ENCODE results near the gene TM4SF1. TPM values are rescaled to one million over a fixed set of nuclear protein-coding genes. Genes with fewer than 3 reads are reported as not detected.

The TM4SF1 gene
- total and polyA plus RNA-seq, 2 experiments from 2014 or later = 0.10 to 0.74 TPM

DNA sequence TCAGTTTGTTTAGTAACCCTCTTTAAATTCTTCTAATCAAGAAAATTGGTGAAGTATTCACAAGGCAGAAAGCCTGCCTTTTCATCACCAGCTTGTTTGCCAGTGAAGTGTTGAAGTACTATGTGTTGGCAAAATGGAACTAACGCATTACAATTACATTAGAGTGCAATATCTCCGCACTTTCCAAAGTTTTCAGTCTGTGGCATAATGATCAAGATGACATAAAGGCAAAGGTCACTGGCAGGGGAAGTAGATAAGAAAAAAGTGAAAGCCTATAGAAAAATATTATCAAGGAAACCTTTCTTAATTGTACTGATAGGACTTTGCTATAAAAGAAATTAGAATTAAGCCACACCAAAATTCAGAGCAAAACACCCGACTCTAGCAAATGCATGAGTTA lies 25.0 kb upstream of the TM4SF1 start (continued):
- TF ChIP-seq, protein P1, sequence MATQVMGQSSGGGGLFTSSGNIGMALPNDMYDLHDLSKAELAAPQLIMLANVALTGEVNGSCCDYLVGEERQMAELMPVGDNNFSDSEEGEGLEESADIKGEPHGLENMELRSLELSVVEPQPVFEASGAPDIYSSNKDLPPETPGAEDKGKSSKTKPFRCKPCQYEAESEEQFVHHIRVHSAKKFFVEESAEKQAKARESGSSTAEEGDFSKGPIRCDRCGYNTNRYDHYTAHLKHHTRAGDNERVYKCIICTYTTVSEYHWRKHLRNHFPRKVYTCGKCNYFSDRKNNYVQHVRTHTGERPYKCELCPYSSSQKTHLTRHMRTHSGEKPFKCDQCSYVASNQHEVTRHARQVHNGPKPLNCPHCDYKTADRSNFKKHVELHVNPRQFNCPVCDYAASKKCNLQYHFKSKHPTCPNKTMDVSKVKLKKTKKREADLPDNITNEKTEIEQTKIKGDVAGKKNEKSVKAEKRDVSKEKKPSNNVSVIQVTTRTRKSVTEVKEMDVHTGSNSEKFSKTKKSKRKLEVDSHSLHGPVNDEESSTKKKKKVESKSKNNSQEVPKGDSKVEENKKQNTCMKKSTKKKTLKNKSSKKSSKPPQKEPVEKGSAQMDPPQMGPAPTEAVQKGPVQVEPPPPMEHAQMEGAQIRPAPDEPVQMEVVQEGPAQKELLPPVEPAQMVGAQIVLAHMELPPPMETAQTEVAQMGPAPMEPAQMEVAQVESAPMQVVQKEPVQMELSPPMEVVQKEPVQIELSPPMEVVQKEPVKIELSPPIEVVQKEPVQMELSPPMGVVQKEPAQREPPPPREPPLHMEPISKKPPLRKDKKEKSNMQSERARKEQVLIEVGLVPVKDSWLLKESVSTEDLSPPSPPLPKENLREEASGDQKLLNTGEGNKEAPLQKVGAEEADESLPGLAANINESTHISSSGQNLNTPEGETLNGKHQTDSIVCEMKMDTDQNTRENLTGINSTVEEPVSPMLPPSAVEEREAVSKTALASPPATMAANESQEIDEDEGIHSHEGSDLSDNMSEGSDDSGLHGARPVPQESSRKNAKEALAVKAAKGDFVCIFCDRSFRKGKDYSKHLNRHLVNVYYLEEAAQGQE (IDR thresholded peaks at IDR 0.05; ENCODE audit: unreplicated experiment) = no peak
- TF ChIP-seq, protein P2, sequence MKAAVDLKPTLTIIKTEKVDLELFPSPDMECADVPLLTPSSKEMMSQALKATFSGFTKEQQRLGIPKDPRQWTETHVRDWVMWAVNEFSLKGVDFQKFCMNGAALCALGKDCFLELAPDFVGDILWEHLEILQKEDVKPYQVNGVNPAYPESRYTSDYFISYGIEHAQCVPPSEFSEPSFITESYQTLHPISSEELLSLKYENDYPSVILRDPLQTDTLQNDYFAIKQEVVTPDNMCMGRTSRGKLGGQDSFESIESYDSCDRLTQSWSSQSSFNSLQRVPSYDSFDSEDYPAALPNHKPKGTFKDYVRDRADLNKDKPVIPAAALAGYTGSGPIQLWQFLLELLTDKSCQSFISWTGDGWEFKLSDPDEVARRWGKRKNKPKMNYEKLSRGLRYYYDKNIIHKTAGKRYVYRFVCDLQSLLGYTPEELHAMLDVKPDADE (IDR thresholded peaks at IDR 0.05) = no peak
- no peak for TF ChIP-seq EZH2phosphoT487 (IDR thresholded peaks at IDR 0.05; ENCODE audit: unreplicated experiment)
- no peak for TF ChIP-seq EZH2 (IDR thresholded peaks at IDR 0.05; ENCODE audit: low read depth, unreplicated experiment)

DNA sequence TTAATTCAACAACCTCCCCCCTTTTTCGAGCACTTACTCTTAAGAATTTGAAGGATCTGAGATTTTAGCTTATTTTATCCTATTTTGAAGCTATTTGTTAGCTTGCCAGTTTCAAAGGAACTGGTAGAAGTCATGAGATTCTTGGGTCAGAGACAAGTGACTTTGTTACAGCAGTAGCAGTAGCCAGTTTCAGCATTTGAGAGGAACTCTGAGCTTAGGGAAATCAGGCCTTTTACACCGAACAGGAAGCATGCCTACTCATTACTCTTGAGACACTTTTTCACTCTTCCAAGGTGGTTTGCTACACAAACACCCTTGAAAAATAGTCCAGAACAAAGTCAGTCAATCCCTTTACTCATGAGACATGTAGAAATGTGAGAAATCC lies 24.5 kb upstream of the TM4SF1 start:
- DNase-seq (ENCODE audit: low spot score) (no peak), ATAC-seq (no peak)
- no peaks in the 10 kb centered on the region for H3K9me2 ChIP-seq (ENCODE audit: insufficient read depth)
- no peak overlapping the region for H2AFZ ChIP-seq
- Mint-ChIP-seq H3K36me3 (ENCODE audit: low read depth) (no peaks in the 10 kb centered on the region), H3K4me1 (peaks cover 6% of the 10 kb centered on the region; the same call in 2 of the 3 replicates), H3K27me3 (ENCODE audit: insufficient read depth, low read depth, poor library complexity) (peaks cover 2% of the 10 kb centered on the region), H3K9me3 (no peaks in the 10 kb centered on the region), H3K27ac (no peak overlapping the region), H3K4me3 (no peak overlapping the region)
- no peaks in the 10 kb centered on the region for H3F3A ChIP-seq (replicated peaks; ENCODE audit: low read depth)
- no peaks in the 10 kb centered on the region for H3K4me1 ChIP-seq (ENCODE audit: insufficient read depth)
- TF ChIP-seq, protein P1 (IDR thresholded peaks at IDR 0.05; ENCODE audit: unreplicated experiment) = no peak
- TF ChIP-seq JUNB (IDR thresholded peaks at IDR 0.05; ENCODE audit: unreplicated experiment) (no peak), ZNF114 (CRISPR knock-in tag; IDR thresholded peaks at IDR 0.05) (no peak), EZH2phosphoT487 (IDR thresholded peaks at IDR 0.05; ENCODE audit: unreplicated experiment) (no peak), POLR2AphosphoS5 (IDR thresholded peaks at IDR 0.05; ENCODE audit: low read depth) (no peak), EZH2 (IDR thresholded peaks at IDR 0.05; ENCODE audit: low read depth, unreplicated experiment) (no peak)
- TF ChIP-seq, protein P2 (IDR thresholded peaks at IDR 0.05) = no peak
- TF ChIP-seq, protein P3, sequence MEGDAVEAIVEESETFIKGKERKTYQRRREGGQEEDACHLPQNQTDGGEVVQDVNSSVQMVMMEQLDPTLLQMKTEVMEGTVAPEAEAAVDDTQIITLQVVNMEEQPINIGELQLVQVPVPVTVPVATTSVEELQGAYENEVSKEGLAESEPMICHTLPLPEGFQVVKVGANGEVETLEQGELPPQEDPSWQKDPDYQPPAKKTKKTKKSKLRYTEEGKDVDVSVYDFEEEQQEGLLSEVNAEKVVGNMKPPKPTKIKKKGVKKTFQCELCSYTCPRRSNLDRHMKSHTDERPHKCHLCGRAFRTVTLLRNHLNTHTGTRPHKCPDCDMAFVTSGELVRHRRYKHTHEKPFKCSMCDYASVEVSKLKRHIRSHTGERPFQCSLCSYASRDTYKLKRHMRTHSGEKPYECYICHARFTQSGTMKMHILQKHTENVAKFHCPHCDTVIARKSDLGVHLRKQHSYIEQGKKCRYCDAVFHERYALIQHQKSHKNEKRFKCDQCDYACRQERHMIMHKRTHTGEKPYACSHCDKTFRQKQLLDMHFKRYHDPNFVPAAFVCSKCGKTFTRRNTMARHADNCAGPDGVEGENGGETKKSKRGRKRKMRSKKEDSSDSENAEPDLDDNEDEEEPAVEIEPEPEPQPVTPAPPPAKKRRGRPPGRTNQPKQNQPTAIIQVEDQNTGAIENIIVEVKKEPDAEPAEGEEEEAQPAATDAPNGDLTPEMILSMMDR (conservative IDR thresholded peaks at IDR 0.05; ENCODE audit: low read depth in 2 of 2) = no peak
- no peaks in the 10 kb centered on the region for H3K27me3 ChIP-seq (ENCODE audit: insufficient read depth)
- no peaks in the 10 kb centered on the region for H3K79me2 ChIP-seq (replicated peaks; ENCODE audit: insufficient read depth)
- no peaks in the 10 kb centered on the region for H4K20me1 ChIP-seq (replicated peaks; ENCODE audit: insufficient read depth)
- no peaks in the 10 kb centered on the region for H3K36me3 ChIP-seq (ENCODE audit: insufficient read depth)
- no peak overlapping the region for H3K4me2 ChIP-seq
- no peak overlapping the region for H3K27ac ChIP-seq (ENCODE audit: low read depth)
- no peak overlapping the region for H3K4me3 ChIP-seq
